UCSD-AML1 (cell line): ENCODE results near the gene ITIH2.
"Not testable (repeated sequence)": the region's sequence is repeated elsewhere in the genome, so short reads cannot be mapped to it uniquely, and the experiment has no call there.

ENCODE experiments used
- DNase-seq: peaks from one replicate; lab custom pipeline; 2025; ENCODE audit not compliant: unreplicated experiment; lab: John Stamatoyannopoulos, UW

ITIH2 gene, protein sequence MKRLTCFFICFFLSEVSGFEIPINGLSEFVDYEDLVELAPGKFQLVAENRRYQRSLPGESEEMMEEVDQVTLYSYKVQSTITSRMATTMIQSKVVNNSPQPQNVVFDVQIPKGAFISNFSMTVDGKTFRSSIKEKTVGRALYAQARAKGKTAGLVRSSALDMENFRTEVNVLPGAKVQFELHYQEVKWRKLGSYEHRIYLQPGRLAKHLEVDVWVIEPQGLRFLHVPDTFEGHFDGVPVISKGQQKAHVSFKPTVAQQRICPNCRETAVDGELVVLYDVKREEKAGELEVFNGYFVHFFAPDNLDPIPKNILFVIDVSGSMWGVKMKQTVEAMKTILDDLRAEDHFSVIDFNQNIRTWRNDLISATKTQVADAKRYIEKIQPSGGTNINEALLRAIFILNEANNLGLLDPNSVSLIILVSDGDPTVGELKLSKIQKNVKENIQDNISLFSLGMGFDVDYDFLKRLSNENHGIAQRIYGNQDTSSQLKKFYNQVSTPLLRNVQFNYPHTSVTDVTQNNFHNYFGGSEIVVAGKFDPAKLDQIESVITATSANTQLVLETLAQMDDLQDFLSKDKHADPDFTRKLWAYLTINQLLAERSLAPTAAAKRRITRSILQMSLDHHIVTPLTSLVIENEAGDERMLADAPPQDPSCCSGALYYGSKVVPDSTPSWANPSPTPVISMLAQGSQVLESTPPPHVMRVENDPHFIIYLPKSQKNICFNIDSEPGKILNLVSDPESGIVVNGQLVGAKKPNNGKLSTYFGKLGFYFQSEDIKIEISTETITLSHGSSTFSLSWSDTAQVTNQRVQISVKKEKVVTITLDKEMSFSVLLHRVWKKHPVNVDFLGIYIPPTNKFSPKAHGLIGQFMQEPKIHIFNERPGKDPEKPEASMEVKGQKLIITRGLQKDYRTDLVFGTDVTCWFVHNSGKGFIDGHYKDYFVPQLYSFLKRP

DNA sequence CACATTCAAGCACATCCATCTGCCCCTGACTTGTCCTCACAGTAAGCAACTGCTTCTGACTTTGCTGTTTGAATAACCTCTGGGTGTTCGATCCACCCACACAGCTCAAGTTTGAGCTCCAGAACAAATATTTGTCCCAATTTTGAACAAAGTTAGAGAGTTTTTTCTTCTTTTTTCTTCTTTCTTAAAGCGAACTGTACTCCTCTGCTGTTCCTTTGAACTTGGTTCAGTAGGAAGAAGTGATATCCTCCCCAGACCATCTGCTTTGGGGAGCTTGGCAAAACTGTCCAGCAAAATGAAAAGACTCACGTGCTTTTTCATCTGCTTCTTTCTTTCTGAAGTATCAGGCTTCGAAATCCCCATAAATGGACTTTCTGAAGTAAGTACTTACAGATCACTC, at the start of gene ITIH2:
TSS of gene ITIH2 (plus strand) at position 177 of the 400 bp plus-strand sequence. CDS start at position 296, 119 bp downstream.
- DNase-seq, result no peak

DNA sequence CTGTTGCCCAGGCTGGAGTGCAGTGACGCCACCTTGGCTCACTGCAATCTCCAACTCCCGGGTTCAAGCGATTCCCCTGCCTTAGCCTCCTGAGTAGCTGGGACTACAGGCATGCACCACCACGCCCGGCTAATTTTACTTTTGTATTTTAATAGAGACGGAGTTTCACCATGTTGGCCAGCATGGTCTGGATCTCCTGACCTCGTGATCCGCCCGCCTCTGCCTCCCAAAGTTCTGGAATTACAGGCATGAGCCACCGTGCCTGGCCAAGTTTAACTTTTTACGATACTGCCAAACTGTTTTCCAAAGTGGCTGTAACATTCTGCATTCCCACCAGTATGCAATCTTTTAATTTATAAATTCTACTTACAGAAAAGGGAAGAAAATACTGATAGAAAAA, 46.0 kb upstream of the ITIH2 start:
- not testable (repeated sequence) for DNase-seq

DNA sequence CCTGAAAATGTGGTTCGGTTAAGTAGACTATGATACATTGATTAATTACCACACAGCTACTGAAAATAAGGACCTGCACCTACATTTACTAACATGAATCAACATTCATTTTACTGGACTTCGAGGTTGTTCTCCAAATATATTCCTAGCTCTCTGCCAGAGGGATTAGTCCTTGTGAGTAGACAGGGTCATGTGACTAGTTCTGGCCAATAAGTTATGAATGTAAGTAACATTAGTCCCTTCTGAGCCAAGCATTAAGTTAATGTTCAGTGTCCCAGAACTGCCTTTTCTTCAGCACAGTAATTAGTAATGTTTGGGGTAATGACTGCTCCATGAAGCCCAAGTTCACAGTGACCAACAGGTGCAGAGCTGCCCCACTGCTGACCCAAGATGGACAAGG, 45.6 kb upstream of the ITIH2 start:
- no peak for DNase-seq

DNA sequence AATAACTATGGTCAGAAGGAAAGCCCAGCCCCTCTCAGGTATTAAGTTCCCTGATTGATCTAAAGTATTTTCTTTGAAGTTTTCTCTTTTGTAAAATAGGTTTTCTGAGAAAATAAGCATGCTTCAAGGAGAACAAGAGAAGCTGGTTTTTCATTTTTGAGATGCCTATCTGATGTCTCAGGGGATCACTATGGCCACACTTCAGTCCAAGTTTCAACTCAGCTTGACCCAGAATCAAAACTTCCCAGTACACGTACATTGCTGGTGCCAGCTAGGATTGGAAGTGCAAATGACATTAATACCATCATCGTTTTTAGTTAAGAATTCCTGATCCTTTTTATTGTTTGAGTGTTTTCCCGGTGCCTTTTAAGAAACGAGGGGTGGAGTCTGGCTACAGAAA, 43.6 kb upstream of the ITIH2 start:
- DNase-seq, result no peak

DNA sequence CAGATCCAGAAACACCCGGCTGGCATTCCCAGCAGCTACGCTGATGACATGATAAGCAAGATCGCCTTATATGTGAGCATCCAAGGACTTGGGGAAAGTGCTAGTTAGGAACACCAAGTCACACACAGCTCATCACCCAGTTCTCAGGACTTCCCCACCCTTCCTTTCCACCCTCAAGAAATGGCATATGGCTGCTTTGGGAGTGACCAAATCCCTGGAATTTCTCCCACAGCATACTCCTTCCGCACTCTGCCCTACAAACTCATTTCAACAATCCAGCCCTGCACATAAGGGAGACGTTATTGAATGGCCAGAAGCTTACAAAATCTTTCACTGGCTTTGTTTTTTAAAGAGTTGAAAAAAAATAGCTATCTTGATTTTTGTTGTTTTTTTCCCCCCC, 40.6 kb upstream of the ITIH2 start:
- no peak for DNase-seq

DNA sequence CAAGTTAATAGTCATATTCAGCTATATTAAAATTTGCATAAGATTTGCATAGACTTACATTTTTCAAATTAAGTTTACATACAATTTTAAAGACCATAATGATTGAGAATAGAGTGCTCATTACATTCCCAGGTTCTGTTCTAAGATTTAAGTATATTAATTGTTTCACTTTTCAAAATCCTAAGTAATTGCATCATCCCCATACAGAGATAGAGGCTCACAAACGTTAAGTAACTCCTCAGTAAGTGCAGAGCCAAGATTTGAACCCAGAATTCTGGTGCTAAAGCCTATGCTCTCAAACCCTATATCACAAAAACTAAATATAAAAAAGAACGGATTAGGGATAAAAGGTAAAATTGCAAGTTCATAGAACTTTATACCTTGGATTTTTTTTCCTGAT, 38.4 kb upstream of the ITIH2 start:
- DNase-seq, result no peak

DNA sequence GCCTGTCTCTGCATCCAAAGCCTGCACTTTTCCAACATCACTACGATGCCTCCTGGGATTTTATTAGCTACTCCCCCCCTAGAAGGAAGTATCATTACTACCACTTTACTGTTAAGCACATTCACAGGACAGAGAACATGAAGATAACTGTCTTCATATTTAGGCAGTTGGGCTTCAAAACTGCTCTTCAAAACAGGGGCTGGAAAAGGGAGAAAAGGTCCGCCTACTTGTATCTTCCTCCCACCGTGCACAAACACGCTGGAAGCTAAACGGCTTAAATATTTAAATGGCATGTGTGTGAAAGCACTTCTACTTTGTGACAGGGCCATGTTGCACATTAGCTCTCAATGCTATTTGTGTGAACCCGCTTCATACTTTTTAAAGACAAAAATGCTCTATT, 37.3 kb upstream of the ITIH2 start:
- DNase-seq, result no peak

DNA sequence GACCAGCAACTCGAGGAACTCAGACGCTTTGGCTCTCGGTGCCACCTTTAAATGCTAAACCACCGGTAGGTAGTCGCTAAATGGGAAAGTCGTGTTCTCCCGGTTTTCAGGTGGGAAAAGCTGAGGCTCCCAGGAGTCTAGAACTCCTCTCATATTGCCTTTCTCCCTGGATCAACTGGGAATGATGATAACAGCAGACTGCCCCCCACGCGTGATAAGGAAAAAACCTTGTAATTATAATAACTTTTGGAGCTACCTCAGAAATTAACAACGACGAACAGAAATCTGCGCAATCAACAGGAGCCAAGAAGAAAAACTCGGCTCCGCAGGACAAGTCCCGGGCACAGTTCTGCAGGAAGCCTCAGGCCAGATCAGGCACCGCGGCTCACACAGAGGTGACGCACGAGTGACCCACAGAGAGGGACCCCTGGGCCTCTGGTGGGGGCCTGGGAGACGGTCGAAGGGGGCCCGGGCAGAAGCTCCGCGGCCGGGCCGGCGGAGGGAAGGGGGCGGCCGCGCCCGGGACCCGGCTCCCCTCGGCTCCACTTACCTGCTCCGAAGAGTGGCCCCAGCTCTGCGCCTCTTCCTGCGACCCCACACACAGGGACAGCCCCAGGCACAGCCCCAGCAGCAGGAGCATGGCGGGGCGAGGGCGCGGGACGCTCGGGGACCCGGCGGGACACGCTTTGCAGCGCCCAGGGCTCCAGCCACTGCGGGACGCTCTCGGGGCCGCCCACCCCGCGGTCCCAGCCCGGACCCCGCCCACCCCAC, 36.7 kb upstream of the ITIH2 start, which contains the start of gene ITIH5:
TSS of gene ITIH5 (minus strand) at position 714 of the 771 bp plus-strand sequence. CDS start at position 640, 74 bp downstream.
- DNase-seq, result no peak

DNA sequence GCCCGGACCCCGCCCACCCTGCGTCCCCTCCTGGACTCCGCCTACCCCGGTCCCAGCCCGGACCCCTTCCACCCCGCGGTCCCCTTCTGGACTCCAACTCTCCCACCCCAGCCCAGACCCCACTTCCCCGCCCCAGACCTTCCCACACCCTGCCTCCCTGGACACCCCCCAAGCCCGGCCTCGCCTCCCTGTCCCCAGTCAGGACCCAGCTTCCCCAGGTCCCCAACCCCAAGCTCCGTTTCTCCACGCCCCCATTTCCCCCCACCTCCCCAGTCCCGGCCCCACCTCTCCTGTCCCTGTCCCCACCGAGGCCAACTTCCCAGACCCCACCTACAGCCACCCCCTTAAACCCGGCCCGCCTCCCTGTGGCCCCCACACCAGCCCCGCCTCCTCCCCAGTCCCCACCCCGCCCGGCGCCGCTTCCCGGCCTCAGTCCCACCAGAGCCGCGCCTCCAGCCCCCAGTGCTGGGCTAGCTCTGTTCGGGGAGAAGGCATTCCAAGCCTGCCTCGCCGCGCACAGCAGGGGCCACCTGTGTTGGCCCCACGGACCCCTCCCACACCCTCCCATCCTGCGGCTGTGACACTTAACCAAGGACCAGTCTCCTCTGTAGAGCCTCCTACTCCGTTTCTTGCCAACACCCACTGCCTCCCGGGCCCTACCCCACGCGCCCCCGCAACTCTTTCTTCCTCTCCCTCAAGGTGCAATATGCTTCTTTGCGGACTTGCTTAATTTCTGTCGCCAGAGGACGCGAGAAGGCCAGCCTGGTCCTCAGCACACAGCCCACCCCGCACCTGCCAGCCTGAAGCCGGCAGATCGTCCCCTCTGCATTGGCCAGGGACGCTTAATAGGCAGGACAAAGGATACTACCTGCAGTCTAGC, 35.6 kb upstream of the ITIH2 start:
- no peak for DNase-seq

DNA sequence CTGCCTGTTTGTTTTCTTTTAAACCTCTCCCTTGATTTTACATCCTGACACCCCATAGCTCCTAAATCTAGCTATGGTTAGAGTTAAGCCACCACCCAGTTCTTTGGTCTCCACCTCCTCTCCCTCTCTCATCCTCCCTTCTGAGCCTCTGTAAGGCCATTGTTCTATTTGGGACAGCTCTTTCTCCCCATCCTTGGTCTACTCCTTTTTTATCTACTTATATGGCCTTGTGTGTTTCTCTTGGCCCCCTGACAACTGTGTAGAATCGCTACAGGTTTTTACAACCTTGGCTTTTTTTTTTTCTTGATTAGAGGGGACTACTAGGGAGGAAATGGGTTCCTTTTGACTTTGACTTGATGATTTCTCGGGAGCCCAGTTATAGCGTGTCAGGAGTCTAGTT, 33.0 kb upstream of the ITIH2 start:
- DNase-seq, result no peak

DNA sequence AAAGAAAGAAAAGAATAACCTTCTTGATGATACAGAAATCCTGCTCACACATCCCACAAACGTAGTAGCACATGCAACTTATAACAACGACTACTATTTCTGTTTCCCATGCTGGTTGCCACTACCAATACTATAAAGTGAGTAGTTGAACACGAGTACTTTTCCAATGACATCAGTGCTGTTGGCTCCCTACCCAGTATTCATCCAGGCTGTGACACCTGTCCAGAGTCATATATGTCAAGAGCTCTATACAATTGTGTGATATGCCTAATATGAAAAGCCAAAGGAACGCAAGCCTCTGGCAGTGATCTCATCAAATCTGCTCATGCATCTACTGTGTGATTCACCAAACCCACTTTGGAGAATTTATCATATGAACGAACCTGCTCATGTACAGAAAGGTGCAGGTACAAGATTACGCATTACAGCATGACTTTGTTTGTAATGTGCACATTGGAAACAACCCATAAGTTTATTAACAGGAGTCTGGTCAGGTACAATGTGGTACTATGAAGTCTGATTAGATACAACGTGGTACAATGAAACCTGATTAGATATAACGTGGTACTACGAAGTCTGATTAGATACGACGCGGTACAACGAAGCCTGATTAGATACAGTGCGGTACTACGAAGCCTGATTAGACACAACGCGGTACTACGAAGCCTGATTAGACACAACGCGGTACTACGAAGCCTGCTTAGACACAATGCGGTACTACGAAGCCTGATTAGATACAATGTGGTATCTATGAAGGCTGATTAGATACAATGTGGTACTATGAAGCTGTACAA, 30.6 kb upstream of the ITIH2 start:
- no peak for DNase-seq

DNA sequence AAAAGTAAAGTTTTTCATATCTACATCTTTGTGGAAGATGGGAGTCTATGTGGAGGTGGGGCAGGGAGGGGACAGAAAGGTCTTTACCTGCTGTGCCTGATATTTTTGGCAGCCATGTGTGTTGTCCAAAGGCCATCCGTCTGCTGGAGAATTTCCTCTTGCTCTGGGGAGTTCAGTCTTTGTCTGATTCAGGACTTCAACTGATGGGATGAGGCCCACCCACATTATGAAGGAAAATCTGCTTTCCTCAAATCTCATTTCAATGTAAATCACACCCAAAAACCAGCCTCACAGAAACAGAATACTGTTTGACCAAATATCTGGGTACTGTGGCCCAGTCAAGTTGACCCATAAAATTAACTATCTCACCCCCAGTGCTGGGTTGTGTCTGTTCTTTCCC, 23.9 kb upstream of the ITIH2 start:
- DNase-seq, result no peak

DNA sequence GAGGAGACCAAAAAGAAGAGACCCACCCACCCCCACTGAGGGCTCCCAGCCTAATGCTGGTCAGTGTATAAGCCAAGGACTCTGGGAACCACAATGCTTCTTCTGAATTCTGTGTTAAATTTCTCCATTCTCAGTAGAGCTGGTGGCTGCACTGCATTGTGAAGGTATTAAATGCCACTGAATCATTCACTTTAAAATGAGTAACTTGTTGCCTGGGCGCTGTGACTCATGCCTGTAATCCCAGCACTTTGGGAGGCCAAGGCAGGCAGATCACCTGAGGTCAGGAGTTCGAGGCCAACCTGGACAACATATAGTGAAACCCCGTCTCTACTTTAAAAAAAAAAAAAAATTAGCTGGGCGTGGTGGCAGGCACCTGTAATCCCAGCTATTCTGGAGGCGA, 23.0 kb upstream of the ITIH2 start:
- DNase-seq, result not testable (repeated sequence)

DNA sequence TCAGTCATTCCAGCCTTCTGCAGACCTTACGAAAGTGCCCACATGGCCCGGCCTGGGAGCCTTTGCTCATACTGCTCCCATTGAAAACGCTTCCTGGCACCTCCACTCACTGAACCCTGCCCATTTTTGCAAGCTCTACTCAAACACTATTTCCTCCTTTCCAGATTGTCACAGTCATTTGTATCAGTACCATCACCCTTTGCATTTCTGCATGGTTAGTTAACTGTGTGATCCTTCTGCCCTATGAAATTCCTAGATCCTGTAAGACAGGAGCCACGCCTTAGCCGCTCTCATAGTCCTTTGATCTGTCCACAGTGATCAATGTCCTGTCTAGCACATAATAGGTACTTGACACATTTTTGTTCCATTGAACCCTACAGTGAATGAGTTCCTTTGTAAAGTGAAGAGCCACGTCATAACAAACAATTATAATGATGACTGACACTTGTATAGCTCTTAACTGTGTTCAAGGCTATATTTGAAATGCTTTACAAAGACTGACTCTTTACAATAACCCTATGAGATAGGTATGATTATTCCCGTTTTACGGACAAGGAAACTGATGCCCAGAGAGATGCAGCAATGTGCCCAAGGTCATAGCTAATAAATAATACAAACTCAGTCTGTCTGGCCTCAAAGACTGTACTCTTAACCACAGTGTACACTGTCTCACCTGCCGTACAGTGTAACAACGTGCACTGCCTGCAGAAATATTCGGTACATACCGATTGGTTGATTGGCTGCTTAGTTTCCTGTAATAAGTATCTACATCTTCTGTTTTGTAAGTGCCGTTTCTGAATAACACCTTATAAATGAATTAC, 16.6 kb upstream of the ITIH2 start:
- DNase-seq, result no peak

DNA sequence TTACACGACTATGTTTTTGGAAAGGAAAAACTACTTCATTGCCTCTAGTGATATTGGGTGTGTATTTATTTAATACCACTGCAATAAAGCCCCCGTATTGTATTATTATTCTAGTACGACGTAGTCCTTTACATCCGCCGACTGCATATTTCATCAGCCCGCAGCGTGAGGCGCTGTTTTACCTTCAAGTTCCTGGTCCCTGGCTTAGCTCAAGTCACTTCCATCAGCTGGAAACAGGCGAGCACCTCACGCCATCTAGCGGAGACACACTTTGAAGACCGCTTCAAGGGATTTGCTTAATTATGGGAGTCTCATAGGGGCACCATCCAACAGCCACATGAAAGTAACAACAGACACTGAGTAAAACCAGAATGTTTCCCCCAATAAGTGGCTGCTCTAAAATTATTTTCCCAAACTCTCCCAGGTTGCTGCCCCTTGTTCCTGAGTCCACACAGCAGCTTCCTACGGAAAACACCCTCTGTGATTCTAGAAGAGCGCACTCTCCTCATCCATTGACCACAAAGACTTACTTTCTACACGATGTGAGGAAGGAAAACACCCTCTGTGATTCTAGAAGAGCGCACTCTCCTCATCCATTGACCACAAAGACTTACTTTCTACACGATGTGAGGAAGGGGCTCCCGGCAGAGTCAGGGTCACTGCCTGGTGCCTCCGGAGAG, 15.7 kb upstream of the ITIH2 start:
- peak; percentile 74 for DNase-seq

DNA sequence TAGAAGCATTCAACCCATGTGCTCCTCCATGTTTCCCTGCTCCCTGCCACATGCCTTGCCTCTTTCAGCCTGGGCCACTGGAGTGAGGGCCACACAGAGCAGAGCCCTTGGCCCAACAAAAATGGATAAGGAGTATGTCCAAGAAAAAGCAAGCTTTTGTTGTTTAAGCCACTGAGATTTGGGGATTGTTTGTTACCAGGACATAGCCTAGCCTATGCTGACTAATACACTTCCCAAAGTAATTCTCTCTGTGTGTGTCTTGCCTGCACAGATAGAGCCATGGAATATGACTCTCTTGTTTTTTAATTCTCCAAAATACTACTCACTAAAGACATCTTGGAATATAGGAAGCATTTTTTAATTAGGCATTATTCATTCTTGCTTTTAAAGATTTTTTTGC, 13.5 kb upstream of the ITIH2 start:
- no peak for DNase-seq

DNA sequence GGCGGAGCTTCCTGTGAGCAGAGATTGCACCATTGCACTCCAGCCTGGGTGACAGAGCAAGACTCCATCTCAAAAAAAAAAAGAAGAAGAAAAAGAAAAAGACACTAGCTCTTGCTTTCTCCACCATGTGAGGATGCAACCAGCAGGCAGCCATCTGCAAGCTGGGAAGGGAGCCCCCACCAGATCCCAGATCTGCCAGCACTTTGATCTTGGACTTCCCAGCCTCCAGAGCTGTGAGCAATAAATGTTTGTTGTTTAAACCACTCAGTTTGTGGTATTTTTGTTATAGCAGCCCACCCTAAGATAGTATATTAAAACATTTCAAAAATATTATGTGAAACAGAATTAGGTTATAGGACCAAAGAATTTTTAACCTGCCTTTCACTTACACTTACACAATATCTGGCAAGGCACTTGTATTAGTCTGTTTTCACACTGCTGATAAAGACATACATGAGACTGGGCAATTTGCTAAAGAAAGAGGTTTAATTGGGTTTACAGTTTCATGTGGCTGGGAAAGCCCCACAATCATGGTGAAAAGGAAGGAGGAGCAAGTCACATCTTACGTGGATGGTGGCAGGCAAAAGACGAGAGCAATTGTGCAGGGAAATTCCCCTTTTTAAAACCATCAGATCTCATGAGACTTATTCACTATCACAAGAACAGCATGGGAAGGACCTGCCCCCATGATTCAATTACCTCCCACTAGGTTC, 12.1 kb upstream of the ITIH2 start:
- DNase-seq, result not testable (repeated sequence)
